HEK293 (cell line): ENCODE data around the gene SLC18B1.

Source experiments
- CTCF ChIA-PET: fragments of 350-600 bp; formaldehyde crosslinking; extraction: SDS; loops from one replicate; lab custom pipeline; 2021; ENCODE audit warnings: antibody characterized with exemption; lab: Yijun Ruan, JAX
- POLR2A ChIA-PET: fragments of 300-600 bp; formaldehyde crosslinking; extraction: SDS; loops from one replicate; lab custom pipeline; 2020; ENCODE audit warnings: antibody characterized with exemption, inconsistent platforms; lab: Yijun Ruan, JAX
- H3K27ac ChIP-seq: fragments of 200-500 bp; sonication (Bioruptor generic); 2 replicates; pipeline ENCODE4 v1.5.1; 2014; ENCODE audit warnings: low read depth, low read length, control low read depth, inconsistent platforms; ENCODE audit errors: extremely low read depth
- H3K36me3 ChIP-seq, 2 experiments: fragments of 200-500 bp in 1 of 2; sonication (Bioruptor generic) in 1 of 2; 1 replicate in 1 of 2; 2 replicates in 1 of 2; pipeline ENCODE4 v1.5.1; 2014 to 2017; ENCODE audit warnings: inconsistent platforms in 2 of 2, low read length in 2 of 2; ENCODE audit not compliant: control insufficient read depth in 2 of 2, insufficient read depth in 1 of 2
- H3K4me1 ChIP-seq: fragments of 200-500 bp; sonication (Bioruptor generic); 2 replicates; pipeline ENCODE4 v1.5.1; 2014; ENCODE audit warnings: mild to moderate bottlenecking, low read length, inconsistent platforms; ENCODE audit not compliant: control insufficient read depth, insufficient read depth
- H3K4me3 ChIP-seq: 2 replicates; pipeline ENCODE4 v1.5.1; 2011; ENCODE audit warnings: low read depth, mild to moderate bottlenecking, control low read depth, low read length, moderate library complexity
- H3K9me3 ChIP-seq: fragments of 200-500 bp; sonication (Bioruptor generic); 2 replicates; pipeline ENCODE4 v1.5.1; 2014; ENCODE audit warnings: low read depth, low read length, inconsistent platforms; ENCODE audit not compliant: control insufficient read depth, insufficient read depth
- GLI2 ChIP-seq: fragments of 450-650 bp; formaldehyde crosslinking; IDR thresholded peaks from 2 replicates; pipeline ENCODE4; 2017; ENCODE audit warnings: missing biosample characterization, missing genetic modification characterization, low read depth, borderline replicate concordance
- HOXC10 ChIP-seq: sonication (generic); formaldehyde crosslinking; IDR thresholded peaks from 2 replicates; pipeline ENCODE4 v1.8.1; 2023; ENCODE audit warnings: mild to moderate bottlenecking, missing genetic modification reagents
- MEIS1 ChIP-seq: sonication (generic); formaldehyde crosslinking; IDR thresholded peaks from 2 replicates; pipeline ENCODE4 v1.8.1; 2022; ENCODE audit warnings: missing genetic modification reagents, mild to moderate bottlenecking, borderline replicate concordance
- PRDM6 ChIP-seq: fragments of 450-650 bp; formaldehyde crosslinking; IDR thresholded peaks from 2 replicates; pipeline ENCODE4 v1.5.1; 2017; ENCODE audit warnings: missing biosample characterization, missing genetic modification characterization
- SALL2 ChIP-seq: fragments of 450-650 bp; formaldehyde crosslinking; IDR thresholded peaks from 2 replicates; pipeline ENCODE4 v1.5.0; 2017; ENCODE audit warnings: missing biosample characterization, mild to moderate bottlenecking, missing genetic modification characterization, borderline replicate concordance
- SP3 ChIP-seq: fragments of 450-650 bp; formaldehyde crosslinking; IDR thresholded peaks from 2 replicates; pipeline ENCODE4 v1.5.1; 2016; ENCODE audit warnings: missing biosample characterization, missing genetic modification characterization
- TCF7L2 ChIP-seq: IDR thresholded peaks from 2 replicates; pipeline ENCODE4 v1.6.1; 2011; ENCODE audit warnings: low read depth, mild to moderate bottlenecking, inconsistent platforms, low read length, moderate library complexity, borderline replicate concordance
- YY2 ChIP-seq: fragments of 450-650 bp; formaldehyde crosslinking; IDR thresholded peaks from 2 replicates; pipeline ENCODE4 v1.5.1; 2016; ENCODE audit warnings: missing biosample characterization, missing genetic modification characterization
- ZBTB7A ChIP-seq: fragments of 450-650 bp; formaldehyde crosslinking; IDR thresholded peaks from 2 replicates; pipeline ENCODE4 v1.5.1; 2016; ENCODE audit warnings: low read depth, missing biosample characterization, missing genetic modification characterization
- ZFHX2 ChIP-seq: fragments of 450-650 bp; formaldehyde crosslinking; conservative IDR thresholded peaks from 2 replicates; pipeline ENCODE4 v1.5.1; 2016; ENCODE audit warnings: missing biosample characterization, missing genetic modification characterization
- ZFP3 ChIP-seq: fragments of 450-650 bp; formaldehyde crosslinking; IDR thresholded peaks from 2 replicates; pipeline ENCODE4 v1.5.1; 2016; ENCODE audit warnings: low read depth, missing biosample characterization, missing genetic modification characterization
- ZNF133 ChIP-seq: fragments of 450-650 bp; formaldehyde crosslinking; IDR thresholded peaks from 2 replicates; pipeline ENCODE4 v1.5.1; 2016; ENCODE audit warnings: missing biosample characterization, missing genetic modification characterization
- ZNF148 ChIP-seq: fragments of 450-650 bp; formaldehyde crosslinking; IDR thresholded peaks from 2 replicates; pipeline ENCODE4 v1.5.0; 2017; ENCODE audit warnings: missing biosample characterization, missing genetic modification characterization, borderline replicate concordance
- ZNF2 ChIP-seq: fragments of 450-650 bp; formaldehyde crosslinking; IDR thresholded peaks from 2 replicates; pipeline ENCODE4 v1.5.1; 2016; ENCODE audit warnings: missing biosample characterization, missing genetic modification characterization
- ZNF248 ChIP-seq: fragments of 450-650 bp; formaldehyde crosslinking; IDR thresholded peaks from 2 replicates; pipeline ENCODE4 v1.5.1; 2017; ENCODE audit warnings: missing biosample characterization, missing genetic modification characterization
- ZNF394 ChIP-seq: fragments of 450-650 bp; formaldehyde crosslinking; IDR thresholded peaks from 2 replicates; pipeline ENCODE4 v1.5.1; 2016; ENCODE audit warnings: missing biosample characterization, missing genetic modification characterization, mild to moderate bottlenecking, moderate library complexity, borderline replicate concordance
- ZNF473 ChIP-seq: fragments of 450-650 bp; formaldehyde crosslinking; IDR thresholded peaks from 2 replicates; pipeline ENCODE4 v1.5.1; 2017; ENCODE audit warnings: missing biosample characterization, missing genetic modification characterization
- ZNF510 ChIP-seq: fragments of 450-650 bp; formaldehyde crosslinking; IDR thresholded peaks from 2 replicates; pipeline ENCODE4 v1.5.1; 2018; ENCODE audit warnings: mild to moderate bottlenecking, missing genetic modification characterization, missing biosample characterization; ENCODE audit not compliant: insufficient replicate concordance
- ZNF549 ChIP-seq: fragments of 450-650 bp; IDR thresholded peaks from 2 replicates; pipeline ENCODE4 v1.5.1; 2018; ENCODE audit warnings: missing biosample characterization, missing genetic modification characterization, mild to moderate bottlenecking, inconsistent platforms, moderate library complexity
- ZNF596 ChIP-seq: fragments of 450-650 bp; IDR thresholded peaks from 2 replicates; pipeline ENCODE4 v1.5.0; 2018; ENCODE audit warnings: missing biosample characterization, mild to moderate bottlenecking, missing genetic modification characterization, moderate library complexity
- ZNF600 ChIP-seq: fragments of 450-650 bp; formaldehyde crosslinking; IDR thresholded peaks from 2 replicates; pipeline ENCODE4 v1.5.1; 2016; ENCODE audit warnings: missing biosample characterization, missing genetic modification characterization
- ZNF624 ChIP-seq: fragments of 450-650 bp; formaldehyde crosslinking; IDR thresholded peaks from 2 replicates; pipeline ENCODE4 v1.5.1; 2017; ENCODE audit warnings: missing biosample characterization, missing genetic modification characterization
- ZNF654 ChIP-seq: fragments of 450-650 bp; formaldehyde crosslinking; IDR thresholded peaks from 2 replicates; pipeline ENCODE4 v1.5.1; 2016; ENCODE audit warnings: low read depth, missing biosample characterization, missing genetic modification characterization
- ZNF658 ChIP-seq: fragments of 450-650 bp; formaldehyde crosslinking; IDR thresholded peaks from 2 replicates; pipeline ENCODE4; 2016; ENCODE audit warnings: missing biosample characterization, missing genetic modification characterization
- ZNF670 ChIP-seq: fragments of 450-650 bp; formaldehyde crosslinking; IDR thresholded peaks from 2 replicates; pipeline ENCODE4 v1.5.1; 2016; ENCODE audit warnings: missing biosample characterization, missing genetic modification characterization, low read depth
- ZNF692 ChIP-seq: fragments of 450-650 bp; formaldehyde crosslinking; IDR thresholded peaks from 2 replicates; pipeline ENCODE4 v1.5.1; 2016; ENCODE audit warnings: missing biosample characterization, missing genetic modification characterization
- ZNF76 ChIP-seq: fragments of 450-650 bp; formaldehyde crosslinking; IDR thresholded peaks from 2 replicates; pipeline ENCODE4; 2016; ENCODE audit warnings: low read depth, missing biosample characterization, missing genetic modification characterization, borderline replicate concordance
- ZNF791 ChIP-seq: fragments of 450-650 bp; formaldehyde crosslinking; IDR thresholded peaks from 2 replicates; pipeline ENCODE4 v1.5.1; 2016; ENCODE audit warnings: missing biosample characterization, missing genetic modification characterization
- ZNF830 ChIP-seq: fragments of 450-650 bp; IDR thresholded peaks from 2 replicates; pipeline ENCODE4 v1.5.0; 2018; ENCODE audit warnings: missing biosample characterization, missing genetic modification characterization, low read depth, mild to moderate bottlenecking, moderate library complexity
- TF ChIP-seq, protein P1 (sequence below): fragments of 450-650 bp; formaldehyde crosslinking; IDR thresholded peaks from 2 replicates; pipeline ENCODE4 v1.5.1; 2017; ENCODE audit warnings: missing biosample characterization, missing genetic modification characterization

Gene SLC18B1

DNA sequence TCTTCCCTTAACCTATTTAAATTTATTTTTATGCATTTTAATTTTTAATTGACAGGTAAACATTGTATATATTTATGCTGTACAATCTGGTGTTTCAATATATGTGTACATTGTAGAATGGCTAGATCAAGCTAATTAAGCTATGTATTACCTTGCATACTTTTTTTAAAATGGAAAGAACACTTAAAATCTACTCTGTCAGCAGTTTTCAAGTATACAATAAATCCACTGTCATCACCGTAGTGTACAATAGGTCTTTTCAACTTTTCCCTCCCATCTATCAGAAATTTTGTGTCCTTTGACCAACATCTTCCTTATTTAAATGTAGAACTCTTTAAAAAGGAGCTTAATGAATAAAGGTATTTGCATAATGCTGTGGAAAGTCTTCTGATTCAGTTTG lies 43.5 kb upstream of the SLC18B1 start:
- no peak overlapping the region for H3K4me3 ChIP-seq
- H3K4me1 ChIP-seq = 0 out of 2 replicates have a peak, but pooled peaks cover 3% of the 10 kb centered on the region
- no peak overlapping the region for H3K27ac ChIP-seq
- H3K36me3 ChIP-seq = no peaks in the 10 kb centered on the region
- CTCF ChIA-PET = interaction anchor here (0.6 to 2.1 kb wide), 2 partner anchors 11 to 16 kb away, joined by 3 to 7 read pairs; no protein-coding TSS in a partner anchor
- TF ChIP-seq SALL2 (tag by site-specific recombination) (no peak), ZFP3 (tag by site-specific recombination) (no peak), ZNF791 (no peak), ZNF248 (tag by site-specific recombination) (no peak), ZNF600 (tag by site-specific recombination) (no peak), ZNF473 (tag by site-specific recombination) (no peak), ZNF148 (no peak), YY2 (tag by site-specific recombination) (no peak), ZBTB7A (no peak), TCF7L2 (no peak), ZNF2 (tag by site-specific recombination) (no peak), ZNF76 (tag by site-specific recombination) (no peak), ZNF654 (tag by site-specific recombination) (no peak), ZNF133 (no peak), ZNF549 (no peak), ZNF394 (tag by site-specific recombination) (no peak), ZNF658 (tag by site-specific recombination) (no peak)
- TF ChIP-seq, protein P1, sequence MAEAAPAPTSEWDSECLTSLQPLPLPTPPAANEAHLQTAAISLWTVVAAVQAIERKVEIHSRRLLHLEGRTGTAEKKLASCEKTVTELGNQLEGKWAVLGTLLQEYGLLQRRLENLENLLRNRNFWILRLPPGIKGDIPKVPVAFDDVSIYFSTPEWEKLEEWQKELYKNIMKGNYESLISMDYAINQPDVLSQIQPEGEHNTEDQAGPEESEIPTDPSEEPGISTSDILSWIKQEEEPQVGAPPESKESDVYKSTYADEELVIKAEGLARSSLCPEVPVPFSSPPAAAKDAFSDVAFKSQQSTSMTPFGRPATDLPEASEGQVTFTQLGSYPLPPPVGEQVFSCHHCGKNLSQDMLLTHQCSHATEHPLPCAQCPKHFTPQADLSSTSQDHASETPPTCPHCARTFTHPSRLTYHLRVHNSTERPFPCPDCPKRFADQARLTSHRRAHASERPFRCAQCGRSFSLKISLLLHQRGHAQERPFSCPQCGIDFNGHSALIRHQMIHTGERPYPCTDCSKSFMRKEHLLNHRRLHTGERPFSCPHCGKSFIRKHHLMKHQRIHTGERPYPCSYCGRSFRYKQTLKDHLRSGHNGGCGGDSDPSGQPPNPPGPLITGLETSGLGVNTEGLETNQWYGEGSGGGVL (tag by site-specific recombination) = no peak
- H3K9me3 ChIP-seq = no peaks in the 10 kb centered on the region
- POLR2A ChIA-PET = no interaction called here

- H3K9me3 ChIP-seq = no peaks in the 10 kb centered on the region
- POLR2A ChIA-PET = interaction anchor here (0.6 kb wide), 1 partner anchor 63 kb away, joined by 6 read pairs; no protein-coding TSS in a partner anchor
- TF ChIP-seq PRDM6 (tag by site-specific recombination) (no peak), HOXC10 (no peak), MEIS1 (CRISPR knock-in tag) (no peak), ZNF692 (no peak), GLI2 (tag by site-specific recombination) (no peak), ZNF830 (no peak), ZNF670 (tag by site-specific recombination) (no peak), ZNF473 (tag by site-specific recombination) (no peak), ZNF596 (tag by site-specific recombination) (no peak), ZNF624 (tag by site-specific recombination) (no peak), ZNF510 (tag by site-specific recombination) (no peak), SP3 (no peak), ZFHX2 (tag by site-specific recombination) (no peak)
- TF ChIP-seq, all 188 proteins: peak for 0
- CTCF ChIA-PET = interaction anchor here (0.6 to 3.8 kb wide), 6 partner anchors 11 to 1090 kb away, joined by 3 to 55 read pairs (median 4); no protein-coding TSS in a partner anchor
- Histone ChIP-seq H3K36me3 (no peaks in the 10 kb centered on the region), H3K4me3 (no peak overlapping the region), H3K27ac (no peak overlapping the region), H3K4me1 (no peaks in the 10 kb centered on the region)
Measured at GRCh38 chr6:132832891-132833290, 34.5 kb upstream of the SLC18B1 start.
